Measurements from ENCODE around the gene MIGA1.
A peak's percentile ranks its signal among the peaks of the same experiment; 100 is the strongest.
"Not testable (repeated sequence)": the region's sequence is repeated elsewhere in the genome, so short reads cannot be mapped to it uniquely, and the experiment has no call there.

The MIGA1 gene

GRCh38 chr1:77858725-77859124, 79.3 kb downstream of the MIGA1 start:
- DNase-seq: no peak

GRCh38 chr1:77859248-77859647, 79.8 kb downstream of the MIGA1 start:
- no peak for DNase-seq

- DNase-seq: no peak
Observed at GRCh38 chr1:77866296-77866695, 86.8 kb downstream of the MIGA1 start.

- DNase-seq: no peak
Observed at GRCh38 chr1:77872645-77873044, 93.2 kb downstream of the MIGA1 start.

- DNase-seq: no peak
Observed at GRCh38 chr1:77873461-77873860, 94.0 kb downstream of the MIGA1 start.

- DNase-seq: no peak
Observed at GRCh38 chr1:77874804-77875445, 95.5 kb downstream of the MIGA1 start.

- DNase-seq: no peak
Observed at GRCh38 chr1:77876884-77877283, 97.4 kb downstream of the MIGA1 start.

GRCh38 chr1:77881061-77881460, 101.6 kb downstream of the MIGA1 start:
- DNase-seq: no peak

GRCh38 chr1:77882411-77882810, 103.0 kb downstream of the MIGA1 start:
- no peak for DNase-seq

GRCh38 chr1:77888081-77888780, 108.8 kb downstream of the MIGA1 start, which contains the start of gene NEXN:
NEXN (plus strand) TSS chr1:77888624; CDS start chr1:77916107, 27,483 bp downstream.
- peak; percentile 5 for DNase-seq

GRCh38 chr1:77888781-77889642, 109.6 kb downstream of the MIGA1 start:
- peak; percentile 44 for DNase-seq

- no peak for DNase-seq
Observed at GRCh38 chr1:77889671-77890070, 110.2 kb downstream of the MIGA1 start.

GRCh38 chr1:77891200-77891599, 111.8 kb downstream of the MIGA1 start:
- DNase-seq: no peak

- DNase-seq: no peak
Observed at GRCh38 chr1:77899647-77900320, 120.3 kb downstream of the MIGA1 start.

GRCh38 chr1:77900687-77901293, 121.3 kb downstream of the MIGA1 start:
- peak; percentile 6 for DNase-seq

- DNase-seq: no peak
Observed at GRCh38 chr1:77905603-77906002, 126.2 kb downstream of the MIGA1 start.

- DNase-seq: no peak
Observed at GRCh38 chr1:77906019-77906545, 126.6 kb downstream of the MIGA1 start.

- no peak for DNase-seq
Observed at GRCh38 chr1:77906624-77907023, 127.2 kb downstream of the MIGA1 start.

- DNase-seq: no peak
Observed at GRCh38 chr1:77910116-77910515, 130.7 kb downstream of the MIGA1 start.

GRCh38 chr1:77918918-77919317, 139.5 kb downstream of the MIGA1 start:
- DNase-seq: not testable (repeated sequence)

- no peak for DNase-seq
Observed at GRCh38 chr1:77925518-77925917, 146.1 kb downstream of the MIGA1 start.

GRCh38 chr1:77925956-77926355, 146.5 kb downstream of the MIGA1 start:
- DNase-seq: no peak

Measured in stimulated activated CD4-positive, alpha-beta T cell treated with anti-CD3 and anti-CD28 coated beads, Interleukin-15, amount 100 ng/mL, for 24 hours (primary cell).